Erythroblast (primary cell): ENCODE results near the gene SEMA3F.

Experiments
- GATA1 ChIP-seq: IDR thresholded peaks from 2 replicates; pipeline ENCODE4 v1.6.1; 2011; ENCODE audit warnings: low read depth, mild to moderate bottlenecking, control low read depth, low read length, moderate library complexity
- POLR2A ChIP-seq: IDR thresholded peaks from 2 replicates; pipeline ENCODE4 v1.6.1; 2011; ENCODE audit warnings: mild to moderate bottlenecking, low read length

GRCh38 chr3:50187750-50188149 is 32.6 kb downstream of the SEMA3F start:
- TF ChIP-seq POLR2A: no peak
- no peak for TF ChIP-seq GATA1
